ENCODE results near the gene SLC38A4. TPM values are rescaled to one million over a fixed set of nuclear protein-coding genes. Genes with fewer than 3 reads are reported as not detected.

The SLC38A4 gene
- total and polyA plus RNA-seq, 11 donors, result 0.04 to 0.59 (median 0.27) TPM; not detected in 2

DNA sequence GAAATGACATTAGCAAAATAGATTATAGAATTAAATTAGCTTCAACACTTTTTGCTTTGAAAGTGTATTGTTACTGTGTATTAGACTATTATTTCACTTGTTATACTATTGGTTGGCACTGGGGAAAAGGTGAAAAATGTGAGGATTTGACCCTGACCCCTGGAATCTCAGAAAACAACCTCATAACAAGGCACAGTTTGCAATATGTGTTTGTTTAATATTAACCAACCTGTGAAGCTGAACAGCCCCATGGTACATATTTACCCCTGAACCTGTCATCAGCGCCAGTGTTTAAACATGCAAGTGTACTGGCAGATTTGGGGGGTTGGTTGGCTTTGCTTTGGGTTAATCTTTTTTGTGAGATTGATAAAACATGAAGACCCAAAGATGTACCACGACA, 11.7 kb downstream of the SLC38A4 start:
- DNase-seq (no peak), ATAC-seq (no peak)
- WGBS, 4 donors, result 73 to 88% (median 83%) methylated on average over 2 of the region's 2 CpGs
- Histone ChIP-seq H3K4me3 (no peak overlapping the region), H3K4me1 (no peaks in the 10 kb centered on the region), H3K9me3 (no peaks in the 10 kb centered on the region), H3K27ac (no peak overlapping the region), H3K27me3 (no peaks in the 10 kb centered on the region), H3K36me3 (no peaks in the 10 kb centered on the region)
- TF ChIP-seq, protein P1, sequence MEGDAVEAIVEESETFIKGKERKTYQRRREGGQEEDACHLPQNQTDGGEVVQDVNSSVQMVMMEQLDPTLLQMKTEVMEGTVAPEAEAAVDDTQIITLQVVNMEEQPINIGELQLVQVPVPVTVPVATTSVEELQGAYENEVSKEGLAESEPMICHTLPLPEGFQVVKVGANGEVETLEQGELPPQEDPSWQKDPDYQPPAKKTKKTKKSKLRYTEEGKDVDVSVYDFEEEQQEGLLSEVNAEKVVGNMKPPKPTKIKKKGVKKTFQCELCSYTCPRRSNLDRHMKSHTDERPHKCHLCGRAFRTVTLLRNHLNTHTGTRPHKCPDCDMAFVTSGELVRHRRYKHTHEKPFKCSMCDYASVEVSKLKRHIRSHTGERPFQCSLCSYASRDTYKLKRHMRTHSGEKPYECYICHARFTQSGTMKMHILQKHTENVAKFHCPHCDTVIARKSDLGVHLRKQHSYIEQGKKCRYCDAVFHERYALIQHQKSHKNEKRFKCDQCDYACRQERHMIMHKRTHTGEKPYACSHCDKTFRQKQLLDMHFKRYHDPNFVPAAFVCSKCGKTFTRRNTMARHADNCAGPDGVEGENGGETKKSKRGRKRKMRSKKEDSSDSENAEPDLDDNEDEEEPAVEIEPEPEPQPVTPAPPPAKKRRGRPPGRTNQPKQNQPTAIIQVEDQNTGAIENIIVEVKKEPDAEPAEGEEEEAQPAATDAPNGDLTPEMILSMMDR (IDR thresholded peaks at IDR 0.05), result no peak
- TF ChIP-seq POLR2A (IDR thresholded peaks at IDR 0.05), result no peak
- intact Hi-C loops (cut with DNase I), result no loop called here

DNA sequence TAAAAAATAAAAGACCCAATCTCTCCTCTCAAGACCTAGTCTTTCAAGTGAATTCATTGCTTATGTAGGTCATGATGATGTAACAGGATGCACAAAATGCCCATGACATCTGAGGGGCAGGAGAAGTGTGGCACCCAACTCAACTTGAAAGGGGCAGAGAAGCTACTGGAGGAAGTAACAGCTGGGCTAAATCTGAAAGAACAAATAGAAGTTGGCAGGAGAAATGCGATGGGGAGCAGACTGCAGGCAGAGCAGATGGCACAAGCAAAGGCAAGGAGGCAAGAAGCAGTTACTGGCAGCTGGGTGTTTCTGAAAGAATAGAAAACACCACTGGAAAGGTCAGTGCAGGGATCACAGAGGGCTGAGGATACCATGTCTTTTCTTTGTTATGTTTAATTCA, 14.6 kb downstream of the SLC38A4 start:
- H3K36me3 ChIP-seq, result no peaks in the 10 kb centered on the region
- TF ChIP-seq, protein P1 (IDR thresholded peaks at IDR 0.05), result no peak
- TF ChIP-seq POLR2A (IDR thresholded peaks at IDR 0.05), result no peak
- DNase-seq (no peak), ATAC-seq (no peak)
- H3K4me1 ChIP-seq, result no peaks in the 10 kb centered on the region
- no peak overlapping the region for H3K27ac ChIP-seq
- intact Hi-C loops (cut with DNase I), result no loop called here
- H3K27me3 ChIP-seq, result no peaks in the 10 kb centered on the region
- no peaks in the 10 kb centered on the region for H3K9me3 ChIP-seq
- WGBS, 4 donors, result 74 to 87% (median 82%) methylated on average over 1 of the region's 1 CpG
- no peak overlapping the region for H3K4me3 ChIP-seq

DNA sequence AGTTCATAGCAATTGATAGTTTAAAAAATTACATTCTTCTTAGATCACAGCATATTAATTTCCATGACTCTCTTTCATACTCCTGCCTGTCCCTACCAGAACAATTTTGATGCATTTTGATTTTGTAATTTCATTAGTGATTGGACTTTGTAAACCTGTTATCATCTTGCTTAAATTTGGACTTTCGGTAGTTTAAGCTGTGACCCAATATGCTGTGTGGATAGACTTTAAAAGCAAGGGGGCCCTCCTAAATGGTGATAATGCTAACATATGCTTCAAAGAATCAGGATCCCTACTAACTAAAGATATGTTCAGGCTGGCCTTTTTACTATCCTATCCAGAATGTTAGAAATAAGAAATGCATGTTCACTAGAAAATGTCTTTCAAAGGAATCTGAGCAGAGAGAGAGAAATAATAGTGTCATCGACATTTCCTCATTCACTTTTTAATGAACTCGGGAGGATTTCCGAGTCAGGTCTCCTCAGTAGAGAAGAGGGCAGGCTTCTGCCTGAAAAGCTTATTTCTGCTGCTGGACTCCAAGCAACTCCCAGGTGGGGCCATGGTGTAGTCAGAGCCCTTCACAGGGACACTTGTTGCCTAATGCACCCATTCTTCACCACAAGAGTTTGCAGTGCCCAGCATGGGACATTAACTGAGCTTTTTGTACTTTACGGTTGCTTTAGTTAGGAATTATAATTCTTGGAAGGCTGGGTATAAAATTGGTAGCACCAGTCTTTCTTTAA, 16.7 kb downstream of the SLC38A4 start:
- no peak for ATAC-seq
- Histone ChIP-seq H3K36me3 (no peaks in the 10 kb centered on the region), H3K9me3 (no peaks in the 10 kb centered on the region), H3K4me3 (no peak overlapping the region), H3K27ac (no peak overlapping the region), H3K4me1 (no peaks in the 10 kb centered on the region), H3K27me3 (no peaks in the 10 kb centered on the region)
- no peak for TF ChIP-seq POLR2A (IDR thresholded peaks at IDR 0.05)
- TF ChIP-seq, protein P1 (IDR thresholded peaks at IDR 0.05), result no peak
- DNase-seq, result no peak
- intact Hi-C loops (cut with DNase I), result no loop called here
- WGBS, 4 donors, result 75 to 88% (median 80%) methylated on average over 5 of the region's 5 CpGs

DNA sequence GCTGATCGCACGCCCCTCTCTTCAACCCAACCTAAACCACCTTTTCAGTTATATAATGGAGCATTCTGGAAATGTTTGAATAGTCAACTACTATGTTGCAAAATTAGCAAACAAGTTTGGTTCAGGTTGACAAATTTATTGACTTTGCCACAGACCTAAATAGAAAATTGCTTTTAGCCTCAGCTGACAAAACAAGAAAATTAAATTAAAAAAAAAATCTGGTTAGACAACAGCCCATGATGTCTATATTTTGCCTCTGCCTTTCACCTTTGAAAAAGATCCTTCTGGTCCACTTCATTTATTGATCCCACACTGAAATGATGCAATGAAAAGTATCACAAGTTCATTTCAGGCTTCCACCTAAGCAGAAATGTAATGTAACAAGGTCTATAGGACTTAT, 17.5 kb downstream of the SLC38A4 start:
- DNase-seq (no peak), ATAC-seq (no peak)
- H3K27me3 ChIP-seq, result no peaks in the 10 kb centered on the region
- WGBS, 4 donors, result 93 to 99% (median 97%) methylated on average over 2 of the region's 2 CpGs
- TF ChIP-seq, protein P1 (IDR thresholded peaks at IDR 0.05), result no peak
- no peak for TF ChIP-seq POLR2A (IDR thresholded peaks at IDR 0.05)
- H3K4me1 ChIP-seq, result no peaks in the 10 kb centered on the region
- no peak overlapping the region for H3K4me3 ChIP-seq
- no peaks in the 10 kb centered on the region for H3K9me3 ChIP-seq
- no peaks in the 10 kb centered on the region for H3K36me3 ChIP-seq
- H3K27ac ChIP-seq, result no peak overlapping the region
- intact Hi-C loops (cut with DNase I), result no loop called here
